KOPT-K1 (cell line): ENCODE data around the gene RPS27.

Experiments used
- H3K27ac ChIP-seq: fragments of 200-600 bp; sonication (generic); 2 replicates; pipeline ENCODE4 v1.5.1; 2016; ENCODE audit warnings: antibody characterized with exemption, mild to moderate bottlenecking, low read depth, low read length; ENCODE audit not compliant: poor library complexity, severe bottlenecking
- H3K36me3 ChIP-seq: fragments of 200-600 bp; sonication (generic); 2 replicates; pipeline ENCODE4 v1.5.1; 2017; ENCODE audit warnings: antibody characterized with exemption, mild to moderate bottlenecking, low read length, moderate library complexity; ENCODE audit not compliant: insufficient read depth
- H3K9me3 ChIP-seq: fragments of 200-600 bp; sonication (generic); 2 replicates; pipeline ENCODE4 v1.5.1; 2017; ENCODE audit warnings: antibody characterized with exemption, low read length, mild to moderate bottlenecking; ENCODE audit not compliant: insufficient read depth, poor library complexity, severe bottlenecking

RPS27 gene

DNA sequence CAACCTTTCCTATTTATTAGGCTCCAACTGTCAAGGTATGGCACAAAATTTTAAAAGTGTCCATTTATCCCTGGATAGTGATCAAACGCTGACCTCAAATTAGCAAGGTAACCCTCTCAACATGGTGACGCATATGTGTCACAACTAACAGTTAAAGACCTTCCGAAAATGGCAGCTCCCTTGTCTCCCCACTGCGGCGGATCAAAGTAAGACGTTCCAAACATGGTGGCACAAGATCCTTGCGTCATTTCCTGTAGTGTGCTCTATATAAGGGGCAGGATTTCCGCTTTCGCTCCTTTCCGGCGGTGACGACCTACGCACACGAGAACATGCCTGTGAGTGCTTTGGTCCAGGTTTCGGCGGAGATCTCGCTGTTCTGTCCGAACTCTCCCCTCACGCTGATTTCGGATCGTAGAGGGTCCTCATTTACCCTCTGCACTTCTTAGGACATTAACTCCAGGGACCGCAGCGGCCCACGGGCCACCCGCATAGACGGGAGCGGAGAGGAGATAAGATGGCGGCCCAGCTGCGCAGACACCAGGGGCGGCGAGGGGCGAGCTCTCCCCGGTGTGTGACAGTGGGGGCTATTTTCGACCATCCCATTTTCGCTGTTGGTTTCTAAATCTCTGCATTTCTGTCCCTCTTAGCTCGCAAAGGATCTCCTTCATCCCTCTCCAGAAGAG is at the start of gene RPS27:
RPS27 (plus strand) TSS at position 295 of the 683 bp plus-strand sequence; CDS start at position 330, 35 bp downstream.
- Histone ChIP-seq H3K27ac (peak within 1 kb of the TSS; percentile 93), H3K36me3 (peaks cover 47% of the 10 kb centered on the region), H3K9me3 (no peaks in the 10 kb centered on the region)

DNA sequence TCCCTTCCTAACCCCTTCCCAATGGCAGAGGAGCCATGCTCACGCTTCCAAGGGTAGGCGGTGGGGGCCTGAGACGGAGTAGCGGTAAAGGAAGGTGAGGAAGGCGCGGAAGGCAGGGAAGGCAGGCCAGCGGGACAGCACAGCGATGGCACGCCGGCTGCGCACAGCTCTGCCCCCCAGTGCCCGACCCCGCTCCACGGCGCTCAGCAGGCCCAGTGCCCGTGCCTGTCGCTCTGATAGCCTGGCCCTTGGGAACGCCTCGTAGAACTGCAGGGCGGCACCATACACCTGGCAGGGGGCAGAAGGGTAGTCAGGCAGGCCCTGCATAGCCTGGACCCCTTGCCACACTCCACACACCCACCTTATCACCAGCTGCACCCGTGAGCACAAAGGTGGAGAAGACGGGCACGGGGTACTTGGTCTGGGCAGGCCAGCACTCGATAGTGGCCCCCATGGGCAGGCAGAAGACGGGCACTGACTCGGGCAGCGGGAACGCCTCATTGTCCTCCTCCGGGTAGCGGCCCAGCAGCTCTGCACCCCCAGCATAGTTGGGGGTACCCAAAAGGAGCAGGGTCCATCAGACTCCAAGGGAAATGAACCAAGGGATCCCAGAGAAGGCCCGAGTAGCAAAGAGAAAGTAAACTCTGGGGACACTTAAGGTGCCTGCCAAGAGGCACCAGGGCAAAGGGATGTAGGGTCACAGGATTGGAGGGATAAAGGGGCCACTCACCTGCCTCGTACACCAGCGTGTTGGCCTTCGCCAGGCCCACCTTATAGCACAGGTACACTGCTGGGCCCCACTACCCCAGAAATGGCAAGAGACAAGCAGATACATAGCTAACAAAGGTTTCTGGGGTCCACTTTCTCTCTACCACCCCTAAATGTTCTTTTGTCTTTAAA is 48.5 kb upstream of the RPS27 start:
- no peak overlapping the region for H3K27ac ChIP-seq
- no peaks in the 10 kb centered on the region for H3K9me3 ChIP-seq
- peaks cover 65% of the 10 kb centered on the region for H3K36me3 ChIP-seq

GRCh38 chr1:153942766-153943549 is 47.6 kb upstream of the RPS27 start:
- peaks cover 60% of the 10 kb centered on the region for H3K36me3 ChIP-seq
- no peak overlapping the region for H3K27ac ChIP-seq
- no peaks in the 10 kb centered on the region for H3K9me3 ChIP-seq

- Histone ChIP-seq H3K9me3 (no peaks in the 10 kb centered on the region), H3K36me3 (peaks cover 65% of the 10 kb centered on the region), H3K27ac (peak overlapping the region; percentile 86)
These were observed 46.3 kb upstream of the RPS27 start for GRCh38 chr1:153944005-153944826.

GRCh38 chr1:153944827-153945117 is 45.8 kb upstream of the RPS27 start:
- Histone ChIP-seq H3K27ac (peak overlapping the region; percentile 86), H3K9me3 (no peaks in the 10 kb centered on the region), H3K36me3 (peaks cover 65% of the 10 kb centered on the region)

DNA sequence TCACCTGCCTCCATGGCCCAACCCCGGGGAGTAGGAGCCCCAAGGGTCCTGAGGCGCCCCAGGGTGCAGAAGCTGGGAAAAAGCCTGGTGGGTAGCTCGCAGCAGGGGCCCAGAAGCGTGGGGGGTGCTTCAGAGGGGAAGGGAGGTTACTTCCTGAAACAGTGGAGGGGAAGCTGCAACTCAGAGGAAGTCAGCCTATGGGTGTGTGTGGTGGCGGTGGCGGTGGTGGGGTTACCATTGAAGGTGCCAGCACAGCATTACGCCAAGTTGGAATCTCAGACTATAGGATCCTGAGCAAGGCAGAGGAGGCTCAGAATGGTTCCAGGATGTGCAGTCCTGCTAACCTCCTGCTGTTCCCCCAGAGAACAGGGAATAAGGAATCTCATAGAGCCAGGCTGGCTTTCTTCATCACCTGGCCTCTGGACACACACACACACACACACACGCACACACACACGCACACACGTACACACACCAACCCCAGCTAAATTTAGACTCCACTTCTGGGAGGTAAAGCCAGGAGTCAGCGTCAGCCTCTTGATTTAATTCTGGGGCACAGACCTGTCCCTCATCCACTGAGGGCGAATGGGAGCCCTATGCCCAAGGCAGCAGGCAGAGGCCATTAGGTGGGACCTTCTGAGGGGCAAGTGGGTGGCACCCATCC is 45.3 kb upstream of the RPS27 start:
- no peaks in the 10 kb centered on the region for H3K9me3 ChIP-seq
- peaks cover 65% of the 10 kb centered on the region for H3K36me3 ChIP-seq
- peak overlapping the region; percentile 86 for H3K27ac ChIP-seq

- Histone ChIP-seq H3K36me3 (peaks cover 65% of the 10 kb centered on the region), H3K9me3 (no peaks in the 10 kb centered on the region), H3K27ac (peak overlapping the region; percentile 86)
These were observed 44.6 kb upstream of the RPS27 start for GRCh38 chr1:153945795-153946621.

DNA sequence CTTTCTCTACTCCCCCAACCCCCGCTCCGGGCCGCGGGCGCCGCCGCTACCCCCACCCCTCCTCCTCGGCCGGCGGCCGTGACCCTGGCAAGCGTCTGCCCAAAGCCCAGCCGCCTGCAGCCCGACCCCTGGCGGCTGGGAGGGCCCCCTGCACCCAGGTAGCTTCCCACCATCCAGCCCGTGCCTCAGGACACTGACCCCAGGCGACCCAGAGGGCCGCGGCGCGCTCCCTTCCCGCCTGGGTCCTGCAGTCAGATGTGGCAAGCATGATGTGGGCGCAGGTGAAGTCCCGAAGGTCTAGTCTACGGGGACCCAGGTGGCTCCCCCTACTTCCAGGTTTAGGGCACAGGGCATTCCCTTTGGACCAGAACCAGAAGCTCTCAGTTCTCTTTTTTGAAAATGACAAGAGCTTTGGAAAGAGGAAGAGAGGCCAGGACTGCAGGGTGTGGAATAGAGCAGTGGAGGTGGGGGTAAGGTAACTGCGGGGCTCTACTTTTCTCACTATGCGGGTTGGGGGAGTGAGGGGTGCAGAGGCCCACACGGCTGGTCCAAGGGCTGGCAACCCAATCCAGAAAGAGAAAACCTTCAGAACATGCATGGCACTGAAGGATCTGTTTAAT is 43.8 kb upstream of the RPS27 start, which contains the start of gene DENND4B:
DENND4B (minus strand) TSS at position 97 of the 620 bp plus-strand sequence. CDS start 2,344 bp downstream, outside the sequence.
- Histone ChIP-seq H3K9me3 (no peaks in the 10 kb centered on the region), H3K36me3 (peaks cover 65% of the 10 kb centered on the region), H3K27ac (peak within 1 kb of the TSS; percentile 86)

- Histone ChIP-seq H3K27ac (no peak overlapping the region), H3K36me3 (peaks cover 73% of the 10 kb centered on the region), H3K9me3 (no peaks in the 10 kb centered on the region)
These were observed 39.4 kb upstream of the RPS27 start for GRCh38 chr1:153951183-153951582.

DNA sequence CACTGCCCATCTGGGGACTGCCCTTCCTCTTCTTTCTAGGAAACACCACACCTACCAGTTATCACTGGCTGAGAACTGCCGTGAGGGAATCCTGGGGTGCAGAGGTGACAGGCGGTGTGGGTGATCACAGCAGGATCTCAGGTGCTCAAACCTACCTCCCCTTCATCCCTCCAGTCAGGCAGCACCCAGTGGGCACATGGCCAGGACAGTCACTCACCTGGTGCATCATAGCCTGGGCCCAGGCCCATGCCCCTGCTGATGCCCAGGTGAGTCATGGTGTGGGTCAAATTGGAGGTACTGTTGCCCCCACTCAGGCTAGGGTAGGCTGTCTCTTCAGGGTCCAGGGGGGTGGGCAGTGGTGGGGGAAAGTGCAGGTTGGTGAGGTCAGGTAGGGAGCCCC is 38.8 kb upstream of the RPS27 start:
- Histone ChIP-seq H3K27ac (no peak overlapping the region), H3K9me3 (no peaks in the 10 kb centered on the region), H3K36me3 (peaks cover 73% of the 10 kb centered on the region)

GRCh38 chr1:153953859-153954365 is 36.6 kb upstream of the RPS27 start:
- H3K27ac ChIP-seq = no peak overlapping the region
- H3K9me3 ChIP-seq = no peaks in the 10 kb centered on the region
- peaks cover 59% of the 10 kb centered on the region for H3K36me3 ChIP-seq

- Histone ChIP-seq H3K9me3 (no peaks in the 10 kb centered on the region), H3K36me3 (peaks cover 57% of the 10 kb centered on the region), H3K27ac (no peak overlapping the region)
These were observed 35.7 kb upstream of the RPS27 start for GRCh38 chr1:153954826-153955225.
